ENCODE results near the gene NTSR1. TPM values are rescaled to one million over a fixed set of nuclear protein-coding genes. Genes with fewer than 3 reads are reported as not detected.

Gene NTSR1
- total RNA-seq, 1 experiment from 2014 or later = 15.9 TPM

GRCh38 chr20:62688855-62689460, 19.7 kb upstream of the NTSR1 start:
- Histone ChIP-seq H3K4me1 (ENCODE audit: insufficient read depth, low read length, poor library complexity, severe bottlenecking) (peaks cover 63% of the 10 kb centered on the region), H3K9me3 (ENCODE audit: low read depth, low read length, poor library complexity, severe bottlenecking) (no peaks in the 10 kb centered on the region), H3K4me3 (ENCODE audit: low read depth, low read length, poor library complexity, severe bottlenecking) (no peak overlapping the region), H3K27ac (ENCODE audit: low read depth, low read length, poor library complexity, severe bottlenecking) (peak overlapping the region; percentile 68), H3K27me3 (replicated peaks; ENCODE audit: insufficient read depth, low read depth, low read length, poor library complexity) (no peaks in the 10 kb centered on the region), H3K36me3 (ENCODE audit: insufficient read depth, low read length, poor library complexity, severe bottlenecking) (no peaks in the 10 kb centered on the region)
- POLR2A ChIA-PET (ENCODE audit: low non-redundant PET) = no interaction called here
- no TSS peak for BruUV-seq (replicated peaks)
- peak; percentile 67 for DNase-seq (ENCODE audit: low spot score)
- CTCF ChIA-PET = interaction anchor here (1.5 kb wide), 1 partner anchor 103 kb away, joined by 8 read pairs; no protein-coding TSS in a partner anchor
- TF ChIP-seq CTCF (conservative IDR thresholded peaks at IDR 0.05; ENCODE audit: low read depth, low read length) (0 out of 2 replicates have a peak, but pooled peaks have one; percentile 25), EZH2 (IDR thresholded peaks at IDR 0.05; ENCODE audit: borderline replicate concordance, low read depth, low read length, poor library complexity, severe bottlenecking) (no peak)
- intact Hi-C loops (cut with micrococcal nuclease; ENCODE audit: unreplicated experiment) = no loop called here

GRCh38 chr20:62689861-62690260, 18.8 kb upstream of the NTSR1 start:
- peaks cover 63% of the 10 kb centered on the region for H3K4me1 ChIP-seq (ENCODE audit: insufficient read depth, low read length, poor library complexity, severe bottlenecking)
- H3K9me3 ChIP-seq (ENCODE audit: low read depth, low read length, poor library complexity, severe bottlenecking) = no peaks in the 10 kb centered on the region
- no peak overlapping the region for H3K4me3 ChIP-seq (ENCODE audit: low read depth, low read length, poor library complexity, severe bottlenecking)
- H3K36me3 ChIP-seq (ENCODE audit: insufficient read depth, low read length, poor library complexity, severe bottlenecking) = no peaks in the 10 kb centered on the region
- BruUV-seq (replicated peaks) = no TSS peak
- DNase-seq (ENCODE audit: low spot score) = no peak
- H3K27ac ChIP-seq (ENCODE audit: low read depth, low read length, poor library complexity, severe bottlenecking) = peak overlapping the region; percentile 85
- ChIA-PET CTCF (no interaction called here), POLR2A (ENCODE audit: low non-redundant PET) (no interaction called here)
- intact Hi-C loops (cut with micrococcal nuclease; ENCODE audit: unreplicated experiment) = loop anchor here (5.0 kb wide), 1 partner anchor 47 kb away; no protein-coding TSS in a partner anchor
- TF ChIP-seq EZH2 (IDR thresholded peaks at IDR 0.05; ENCODE audit: borderline replicate concordance, low read depth, low read length, poor library complexity, severe bottlenecking) (no peak), CTCF (conservative IDR thresholded peaks at IDR 0.05; ENCODE audit: low read depth, low read length) (no peak)
- no peaks in the 10 kb centered on the region for H3K27me3 ChIP-seq (replicated peaks; ENCODE audit: insufficient read depth, low read depth, low read length, poor library complexity)

- Histone ChIP-seq H3K4me1 (ENCODE audit: insufficient read depth, low read length, poor library complexity, severe bottlenecking) (peaks cover 63% of the 10 kb centered on the region), H3K4me3 (ENCODE audit: low read depth, low read length, poor library complexity, severe bottlenecking) (no peak overlapping the region), H3K36me3 (ENCODE audit: insufficient read depth, low read length, poor library complexity, severe bottlenecking) (no peaks in the 10 kb centered on the region), H3K9me3 (ENCODE audit: low read depth, low read length, poor library complexity, severe bottlenecking) (no peaks in the 10 kb centered on the region), H3K27me3 (replicated peaks; ENCODE audit: insufficient read depth, low read depth, low read length, poor library complexity) (no peaks in the 10 kb centered on the region), H3K27ac (ENCODE audit: low read depth, low read length, poor library complexity, severe bottlenecking) (peak overlapping the region; percentile 85)
- intact Hi-C loops (cut with micrococcal nuclease; ENCODE audit: unreplicated experiment) = loop anchor here (5.0 kb wide), 1 partner anchor 47 kb away; no protein-coding TSS in a partner anchor
- TF ChIP-seq EZH2 (IDR thresholded peaks at IDR 0.05; ENCODE audit: borderline replicate concordance, low read depth, low read length, poor library complexity, severe bottlenecking) (no peak), CTCF (conservative IDR thresholded peaks at IDR 0.05; ENCODE audit: low read depth, low read length) (no peak)
- ChIA-PET POLR2A (ENCODE audit: low non-redundant PET) (no interaction called here), CTCF (interaction anchor here (0.7 kb wide), 1 partner anchor 104 kb away, joined by 4 read pairs; no protein-coding TSS in a partner anchor)
- BruUV-seq (replicated peaks) = no TSS peak
- DNase-seq (ENCODE audit: low spot score) = peak; percentile 78
These were observed 18.3 kb upstream of the NTSR1 start for GRCh38 chr20:62690261-62690820.
